ENCODE data around the gene COPS3. TPM values are rescaled to one million over a fixed set of nuclear protein-coding genes. Genes with fewer than 3 reads are reported as not detected.

The COPS3 gene
- total RNA-seq, 1 donor from 2014 or later: 59.7 TPM

DNA sequence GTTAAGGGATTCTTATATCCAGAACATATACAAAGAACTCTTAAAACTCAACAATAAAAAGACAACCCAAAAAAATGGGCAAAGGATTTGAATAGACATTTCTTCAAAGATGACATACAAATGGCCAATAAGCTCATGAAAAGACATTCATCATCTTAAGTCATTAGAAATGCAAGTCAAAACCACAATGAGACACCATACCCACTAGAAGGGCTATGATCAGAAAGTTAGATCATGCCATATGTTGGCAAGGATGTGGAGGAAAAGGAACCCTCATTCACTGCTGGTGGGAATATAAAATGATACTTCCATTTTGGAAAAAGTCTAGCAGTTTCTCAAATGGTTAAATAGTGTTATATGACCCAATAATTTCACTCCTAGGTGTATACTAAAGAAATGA is 84.3 kb downstream of the COPS3 start:
- no peak for DNase-seq (ENCODE audit: extremely low read depth, low read depth, low spot score)

Other genes starting within 250 kb of the COPS3 start
- 122 and 160 TPM in 2 replicates for gene MPRIP, start 238.8 kb downstream of the COPS3 start, total RNA-seq
- gene PLD6, start 74.9 kb downstream of the COPS3 start, total RNA-seq: 2.0 and 2.3 TPM in 2 replicates
- 40.4 and 73.7 TPM in 2 replicates for gene FLCN, start 44.1 kb downstream of the COPS3 start, total RNA-seq
- 2.7 TPM in 2 replicates for gene NT5M, start 22.1 kb upstream of the COPS3 start, total RNA-seq
- 8.1 and 11.1 TPM in 2 replicates for gene MED9, start 195.8 kb upstream of the COPS3 start, total RNA-seq
- 2.9 and 5.2 TPM in 2 replicates for gene RASD1, start 215.1 kb upstream of the COPS3 start, total RNA-seq

Data from glomerular endothelial cell (primary cell).